Testis (tissue), 2 donors: ENCODE results near the gene TMA7B.

Source experiments
- CTCF ChIP-seq, 3 experiments: fragments of 450-650 bp in 2 of 3; fragments of 200-600 bp in 1 of 3; sonication (generic) in 1 of 3; IDR thresholded peaks; one replicate each; pipeline ENCODE4 v1.5.1; 2016 to 2019; ENCODE audit warnings: antibody characterized with exemption in 3 of 3, mild to moderate bottlenecking in 2 of 3, moderate library complexity in 1 of 3
- POLR2A ChIP-seq: fragments of 450-650 bp; IDR thresholded peaks from one replicate; pipeline ENCODE4 v1.6.1; 2017; ENCODE audit warnings: antibody characterized with exemption, mild to moderate bottlenecking, moderate library complexity

- no peak for TF ChIP-seq CTCF (IDR thresholded peaks at IDR 0.05)
- no peak for TF ChIP-seq POLR2A
These were observed 5.6 kb upstream of the TMA7B start for GRCh38 chr22:39954584-39955055.
